Fibroblast of lung (primary cell): Measurements from ENCODE around the gene RAPGEF6.

Experiments
- CTCF ChIP-seq, 2 donors: IDR thresholded peaks in 1 of 2; conservative IDR thresholded peaks in 1 of 2; 1 replicate in 1 of 2; 2 replicates in 1 of 2; pipeline ENCODE4 v1.5.1; 2011 to 2012; ENCODE audit warnings: low read length in 2 of 2, control low read depth in 1 of 2, inconsistent platforms in 1 of 2, low read depth in 1 of 2, mild to moderate bottlenecking in 1 of 2
- EZH2 ChIP-seq: IDR thresholded peaks from 2 replicates; pipeline ENCODE4 v1.5.1; 2012; ENCODE audit warnings: low read length, control low read depth, mild to moderate bottlenecking; ENCODE audit errors: missing control alignments

- TF ChIP-seq CTCF (conservative IDR thresholded peaks at IDR 0.05 in 1 of 2, IDR thresholded peaks at IDR 0.05 in 1 of 2; ENCODE audit: low read depth in 1 of 2, low read length in 2 of 2) = no peak
- TF ChIP-seq EZH2 = no peak
Observed at GRCh38 chr5:131377346-131377745, 257.7 kb downstream of the RAPGEF6 start.
